ENCODE results near the gene TMEM253.

The TMEM253 gene

GRCh38 chr14:21075719-21076437 lies 25.0 kb upstream of the TMEM253 start (continued):
- no peak for TF ChIP-seq ZSCAN18 (tag by site-specific recombination; IDR thresholded peaks at IDR 0.05)
- TF ChIP-seq SETDB1 (IDR thresholded peaks at IDR 0.05; ENCODE audit: insufficient read length, low read length), result no peak
- TF ChIP-seq ZNF239 (tag by site-specific recombination; IDR thresholded peaks at IDR 0.05), result no peak
- TF ChIP-seq ZNF529 (tag by site-specific recombination; IDR thresholded peaks at IDR 0.05; ENCODE audit: insufficient replicate concordance), result no peak

- Histone ChIP-seq H3K4me1 (ENCODE audit: control insufficient read depth, insufficient read depth, low read length) (no peaks in the 10 kb centered on the region; the same call in 1 of the 2 replicates), H3K9me3 (ENCODE audit: control insufficient read depth, insufficient read depth, low read depth, low read length) (no peaks in the 10 kb centered on the region), H3K36me3 (ENCODE audit: control insufficient read depth in 2 of 2, insufficient read depth in 1 of 2, low read length in 2 of 2) (peaks cover 0 to 95% of the 10 kb centered on the region in 2 experiments; a peak in 1 of 3 replicates), H3K4me3 (ENCODE audit: low read depth, low read length) (no peak overlapping the region), H3K27ac (ENCODE audit: extremely low read depth, low read depth, low read length) (no peak overlapping the region)
- ChIA-PET CTCF (interaction anchor here (0.6 to 1.8 kb wide), 4 partner anchors 9 to 63 kb away, joined by 3 to 5 read pairs (median 4); no protein-coding TSS in a partner anchor), POLR2A (no interaction called here)
- no peak for TF ChIP-seq ZNF341 (tag by site-specific recombination; IDR thresholded peaks at IDR 0.05; ENCODE audit: low read depth)
- no peak for TF ChIP-seq OSR2 (tag by site-specific recombination; IDR thresholded peaks at IDR 0.05)
- no peak for TF ChIP-seq ZNF175 (tag by site-specific recombination; IDR thresholded peaks at IDR 0.05)
- no peak for TF ChIP-seq ATF2 (tag by site-specific recombination; IDR thresholded peaks at IDR 0.05; ENCODE audit: low read depth)
- TF ChIP-seq ZNF133 (tag by site-specific recombination; IDR thresholded peaks at IDR 0.05), result no peak
- no peak for TF ChIP-seq ZNF513 (tag by site-specific recombination; IDR thresholded peaks at IDR 0.05)
- TF ChIP-seq ZNF16 (tag by site-specific recombination; IDR thresholded peaks at IDR 0.05; ENCODE audit: low read depth), result no peak
- no peak for TF ChIP-seq ZNF692 (tag by site-specific recombination; IDR thresholded peaks at IDR 0.05)
- no peak for TF ChIP-seq ZNF704 (tag by site-specific recombination; IDR thresholded peaks at IDR 0.05)
- no peak for TF ChIP-seq ZNF555 (tag by site-specific recombination; conservative IDR thresholded peaks at IDR 0.05)
- no peak for TF ChIP-seq ZIC2 (tag by site-specific recombination; IDR thresholded peaks at IDR 0.05)
- no peak for TF ChIP-seq ZNF510 (tag by site-specific recombination; IDR thresholded peaks at IDR 0.05; ENCODE audit: insufficient replicate concordance)
- no peak for TF ChIP-seq ZNF626 (tag by site-specific recombination; IDR thresholded peaks at IDR 0.05)
- no peak for TF ChIP-seq SP3 (tag by site-specific recombination; IDR thresholded peaks at IDR 0.05)
- no peak for TF ChIP-seq SP2 (tag by site-specific recombination; IDR thresholded peaks at IDR 0.05)
- no peak for TF ChIP-seq ZSCAN30 (tag by site-specific recombination; IDR thresholded peaks at IDR 0.05)
- no peak for TF ChIP-seq YY2 (tag by site-specific recombination; IDR thresholded peaks at IDR 0.05)
- TF ChIP-seq ZBTB8A (tag by site-specific recombination; IDR thresholded peaks at IDR 0.05), result no peak
- TF ChIP-seq ZNF280C (tag by site-specific recombination; IDR thresholded peaks at IDR 0.05), result no peak
These were observed 23.2 kb upstream of the TMEM253 start for GRCh38 chr14:21077672-21078071.

Measured in HEK293 (cell line).